ENCODE measurements around the gene OR10P1. TPM values are rescaled to one million over a fixed set of nuclear protein-coding genes. Genes with fewer than 3 reads are reported as not detected.

The OR10P1 gene
- total RNA-seq, 1 donor from 2014 or later: not detected

DNA sequence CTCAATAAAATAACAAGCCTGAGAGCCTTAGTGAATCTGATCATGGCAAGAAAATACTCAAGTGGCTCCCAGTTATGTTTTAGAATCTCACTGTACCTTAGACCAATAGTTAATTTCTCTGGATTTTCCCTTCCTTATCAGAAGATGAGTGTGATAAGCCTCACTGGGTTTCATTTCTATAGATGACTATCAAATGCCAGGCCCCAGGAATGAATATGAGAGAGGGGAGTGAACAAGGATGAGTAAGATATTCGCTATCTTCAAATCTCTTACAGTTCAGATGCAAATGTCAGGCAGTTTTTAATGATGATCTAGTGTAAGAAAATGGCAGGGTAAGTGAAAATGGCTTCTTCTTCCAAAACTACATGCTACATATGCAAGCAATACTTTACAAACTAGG lies 26.1 kb upstream of the OR10P1 start:
- no peak overlapping the region for H3K4me2 ChIP-seq (ENCODE audit: low read length)
- H3K4me3 ChIP-seq (ENCODE audit: insufficient read depth, low read depth, low read length): no peak overlapping the region
- no peak overlapping the region for H2AFZ ChIP-seq (ENCODE audit: low read depth, low read length)
- no peak for DNase-seq (ENCODE audit: low read depth)
- Mint-ChIP-seq H3K36me3 (ENCODE audit: low read depth, unreplicated experiment) (no peaks in the 10 kb centered on the region), H3K9me3 (ENCODE audit: unreplicated experiment) (peaks cover 5% of the 10 kb centered on the region), H3K4me3 (ENCODE audit: unreplicated experiment) (no peak overlapping the region), H3K27me3 (ENCODE audit: low read depth, unreplicated experiment) (no peaks in the 10 kb centered on the region), H3K27ac (ENCODE audit: unreplicated experiment) (no peak overlapping the region), H3K4me1 (ENCODE audit: low read depth, unreplicated experiment) (no peaks in the 10 kb centered on the region)
- FAIRE-seq: no peak
- H3K27ac ChIP-seq (ENCODE audit: low read depth, low read length): no peak overlapping the region
- H3K4me1 ChIP-seq (ENCODE audit: insufficient read depth, low read length): no peaks in the 10 kb centered on the region
- no peaks in the 10 kb centered on the region for H4K20me1 ChIP-seq (ENCODE audit: insufficient read depth, low read length)
- no peaks in the 10 kb centered on the region for H3K9me3 ChIP-seq (ENCODE audit: insufficient read depth, low read depth, low read length)
- no peak overlapping the region for H3K9ac ChIP-seq (ENCODE audit: low read length)
- H3K79me2 ChIP-seq (ENCODE audit: insufficient read depth, low read length): no peaks in the 10 kb centered on the region
- TF ChIP-seq EZH2 (IDR thresholded peaks at IDR 0.05; ENCODE audit: insufficient read depth, low read length): no peak
- TF ChIP-seq, protein P1, sequence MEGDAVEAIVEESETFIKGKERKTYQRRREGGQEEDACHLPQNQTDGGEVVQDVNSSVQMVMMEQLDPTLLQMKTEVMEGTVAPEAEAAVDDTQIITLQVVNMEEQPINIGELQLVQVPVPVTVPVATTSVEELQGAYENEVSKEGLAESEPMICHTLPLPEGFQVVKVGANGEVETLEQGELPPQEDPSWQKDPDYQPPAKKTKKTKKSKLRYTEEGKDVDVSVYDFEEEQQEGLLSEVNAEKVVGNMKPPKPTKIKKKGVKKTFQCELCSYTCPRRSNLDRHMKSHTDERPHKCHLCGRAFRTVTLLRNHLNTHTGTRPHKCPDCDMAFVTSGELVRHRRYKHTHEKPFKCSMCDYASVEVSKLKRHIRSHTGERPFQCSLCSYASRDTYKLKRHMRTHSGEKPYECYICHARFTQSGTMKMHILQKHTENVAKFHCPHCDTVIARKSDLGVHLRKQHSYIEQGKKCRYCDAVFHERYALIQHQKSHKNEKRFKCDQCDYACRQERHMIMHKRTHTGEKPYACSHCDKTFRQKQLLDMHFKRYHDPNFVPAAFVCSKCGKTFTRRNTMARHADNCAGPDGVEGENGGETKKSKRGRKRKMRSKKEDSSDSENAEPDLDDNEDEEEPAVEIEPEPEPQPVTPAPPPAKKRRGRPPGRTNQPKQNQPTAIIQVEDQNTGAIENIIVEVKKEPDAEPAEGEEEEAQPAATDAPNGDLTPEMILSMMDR (IDR thresholded peaks at IDR 0.05; ENCODE audit: insufficient read depth, low read depth, low read length): no peak
- H3K27me3 ChIP-seq (ENCODE audit: insufficient read depth, low read length): no peaks in the 10 kb centered on the region
- H3K36me3 ChIP-seq (ENCODE audit: insufficient read depth, low read length): no peaks in the 10 kb centered on the region

- H3K4me3 Mint-ChIP-seq (ENCODE audit: unreplicated experiment): no peak overlapping the region
- DNase-seq (ENCODE audit: low read depth) (no peak), FAIRE-seq (no peak)
- no peak overlapping the region for H3K4me3 ChIP-seq (ENCODE audit: insufficient read depth, low read depth, low read length)
- no peaks in the 10 kb centered on the region for H3K36me3 ChIP-seq (ENCODE audit: insufficient read depth, low read length)
- H3K9me3 Mint-ChIP-seq (ENCODE audit: unreplicated experiment): peaks cover 20% of the 10 kb centered on the region
- TF ChIP-seq, protein P1 (IDR thresholded peaks at IDR 0.05; ENCODE audit: insufficient read depth, low read depth, low read length): no peak
- TF ChIP-seq EZH2 (IDR thresholded peaks at IDR 0.05; ENCODE audit: insufficient read depth, low read length): no peak
- no peaks in the 10 kb centered on the region for H3K4me1 Mint-ChIP-seq (ENCODE audit: low read depth, unreplicated experiment)
- H3K27ac Mint-ChIP-seq (ENCODE audit: unreplicated experiment): no peak overlapping the region
- no peaks in the 10 kb centered on the region for H3K79me2 ChIP-seq (ENCODE audit: insufficient read depth, low read length)
- H3K9me3 ChIP-seq (ENCODE audit: insufficient read depth, low read depth, low read length): no peaks in the 10 kb centered on the region
- H3K27me3 ChIP-seq (ENCODE audit: insufficient read depth, low read length): no peaks in the 10 kb centered on the region
- no peak overlapping the region for H2AFZ ChIP-seq (ENCODE audit: low read depth, low read length)
- H4K20me1 ChIP-seq (ENCODE audit: insufficient read depth, low read length): no peaks in the 10 kb centered on the region
- no peak overlapping the region for H3K9ac ChIP-seq (ENCODE audit: low read length)
- no peaks in the 10 kb centered on the region for H3K27me3 Mint-ChIP-seq (ENCODE audit: low read depth, unreplicated experiment)
- H3K4me1 ChIP-seq (ENCODE audit: insufficient read depth, low read length): no peaks in the 10 kb centered on the region
- no peak overlapping the region for H3K27ac ChIP-seq (ENCODE audit: low read depth, low read length)
- no peak overlapping the region for H3K4me2 ChIP-seq (ENCODE audit: low read length)
- no peaks in the 10 kb centered on the region for H3K36me3 Mint-ChIP-seq (ENCODE audit: low read depth, unreplicated experiment)
Observed at GRCh38 chr12:55612646-55613045, 24.0 kb upstream of the OR10P1 start.

- Histone ChIP-seq H2AFZ (ENCODE audit: low read depth, low read length) (no peak overlapping the region), H3K9me3 (ENCODE audit: insufficient read depth, low read depth, low read length) (no peaks in the 10 kb centered on the region), H3K9ac (ENCODE audit: low read length) (no peak overlapping the region), H3K36me3 (ENCODE audit: insufficient read depth, low read length) (no peaks in the 10 kb centered on the region), H3K27me3 (ENCODE audit: insufficient read depth, low read length) (no peaks in the 10 kb centered on the region), H3K79me2 (ENCODE audit: insufficient read depth, low read length) (no peaks in the 10 kb centered on the region), H3K4me3 (ENCODE audit: insufficient read depth, low read depth, low read length) (no peak overlapping the region), H4K20me1 (ENCODE audit: insufficient read depth, low read length) (no peaks in the 10 kb centered on the region), H3K4me1 (ENCODE audit: insufficient read depth, low read length) (no peaks in the 10 kb centered on the region), H3K27ac (ENCODE audit: low read depth, low read length) (no peak overlapping the region), H3K4me2 (ENCODE audit: low read length) (no peak overlapping the region)
- Mint-ChIP-seq H3K27ac (ENCODE audit: unreplicated experiment) (no peak overlapping the region), H3K36me3 (ENCODE audit: low read depth, unreplicated experiment) (no peaks in the 10 kb centered on the region), H3K4me1 (ENCODE audit: low read depth, unreplicated experiment) (peaks cover under 1% of the 10 kb centered on the region), H3K9me3 (ENCODE audit: unreplicated experiment) (peaks cover 21% of the 10 kb centered on the region), H3K4me3 (ENCODE audit: unreplicated experiment) (no peak overlapping the region), H3K27me3 (ENCODE audit: low read depth, unreplicated experiment) (no peaks in the 10 kb centered on the region)
- FAIRE-seq (no peak), DNase-seq (ENCODE audit: low read depth) (no peak)
- TF ChIP-seq, protein P1 (IDR thresholded peaks at IDR 0.05; ENCODE audit: insufficient read depth, low read depth, low read length): no peak
- no peak for TF ChIP-seq EZH2 (IDR thresholded peaks at IDR 0.05; ENCODE audit: insufficient read depth, low read length)
Observed at GRCh38 chr12:55614764-55615163, 21.9 kb upstream of the OR10P1 start.
